ENCODE measurements around the gene C1orf198.

DNA sequence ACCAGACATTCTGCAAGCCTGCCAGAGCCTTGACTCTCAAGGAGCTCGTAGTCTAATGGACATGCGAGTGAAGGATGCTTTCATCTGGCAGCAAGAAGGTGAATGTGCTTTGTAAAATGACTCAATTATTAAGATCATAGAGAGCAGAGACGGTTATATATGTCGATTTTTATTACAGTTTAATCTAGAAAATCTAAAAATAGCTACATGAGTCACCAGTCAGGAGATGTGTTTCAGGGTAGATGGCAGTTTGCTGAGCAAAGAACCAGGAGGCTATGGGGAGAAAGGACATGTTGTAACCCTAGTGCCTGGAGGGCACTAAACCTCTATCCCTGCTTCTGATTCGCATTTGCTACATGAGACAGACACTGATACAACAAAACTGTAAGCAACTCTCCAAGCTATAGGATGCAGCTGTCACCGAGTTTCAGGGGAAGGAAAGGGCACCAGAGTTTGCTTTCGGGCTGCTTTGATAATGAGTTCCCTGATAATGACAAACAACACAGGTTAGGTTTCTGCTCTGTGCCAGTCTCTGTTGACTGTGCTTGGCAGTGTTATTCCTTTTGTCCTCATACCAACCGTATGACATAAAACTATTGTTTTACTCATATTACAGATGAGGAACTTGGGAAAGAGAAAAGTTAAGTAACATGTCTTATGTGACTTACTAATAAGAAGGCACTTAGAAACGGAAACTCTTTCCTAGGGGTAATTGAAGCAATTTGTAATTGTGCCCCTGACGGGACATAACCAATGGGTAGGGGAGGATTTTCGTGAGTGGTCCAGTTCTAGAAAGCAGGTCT lies 43.2 kb downstream of the C1orf198 start:
- no peak for TF ChIP-seq SIN3A (IDR thresholded peaks at IDR 0.05; ENCODE audit: borderline replicate concordance, insufficient read depth, low read length)
- no peak for TF ChIP-seq POLR2AphosphoS5 (IDR thresholded peaks at IDR 0.05; ENCODE audit: low read depth, low read length)
